ENCODE results near the gene UXS1. TPM values are rescaled to one million over a fixed set of nuclear protein-coding genes. Genes with fewer than 3 reads are reported as not detected.

Gene UXS1
- total RNA-seq, 1 donor from 2014 or later, result 38.0 TPM

GRCh38 chr2:106195456-106195855 is 1.4 kb upstream of the UXS1 start:
- no peaks in the 10 kb centered on the region for H3K36me3 ChIP-seq
- H3K79me2 ChIP-seq (ENCODE audit: low read depth), result peaks cover 34% of the 10 kb centered on the region
- H3K4me1 ChIP-seq, result peaks cover 11% of the 10 kb centered on the region
- H3K9ac ChIP-seq, result no peak overlapping the region
- H4K20me1 ChIP-seq (ENCODE audit: low read depth), result peaks cover 22% of the 10 kb centered on the region
- no peak overlapping the region for H3K27ac Mint-ChIP-seq
- H3K9me3 Mint-ChIP-seq, result peaks cover 2% of the 10 kb centered on the region
- TF ChIP-seq EZH2 (IDR thresholded peaks at IDR 0.05) (no peak), CTCF (IDR thresholded peaks at IDR 0.05) (no peak), EZH2phosphoT487 (IDR thresholded peaks at IDR 0.05) (no peak)
- no peaks in the 10 kb centered on the region for H3K36me3 Mint-ChIP-seq
- H3F3A ChIP-seq (ENCODE audit: low read depth), result no peaks in the 10 kb centered on the region
- H3K4me2 ChIP-seq, result peak overlapping the region; percentile 81
- H3K9me3 ChIP-seq (ENCODE audit: low read depth), result no peaks in the 10 kb centered on the region
- no peak for DNase-seq (ENCODE audit: low spot score)
- peaks cover 4% of the 10 kb centered on the region for H3K27me3 Mint-ChIP-seq (ENCODE audit: insufficient read depth, low read depth)
- H3K27me3 ChIP-seq, result peaks cover 4% of the 10 kb centered on the region
- no peak overlapping the region for H3K27ac ChIP-seq
- no peak overlapping the region for H3K4me3 ChIP-seq
- H3K4me1 Mint-ChIP-seq, result peaks cover 31% of the 10 kb centered on the region
- H3K4me3 Mint-ChIP-seq, result peak overlapping the region; percentile 87
- H2AFZ ChIP-seq (replicated peaks), result no peak overlapping the region

DNA sequence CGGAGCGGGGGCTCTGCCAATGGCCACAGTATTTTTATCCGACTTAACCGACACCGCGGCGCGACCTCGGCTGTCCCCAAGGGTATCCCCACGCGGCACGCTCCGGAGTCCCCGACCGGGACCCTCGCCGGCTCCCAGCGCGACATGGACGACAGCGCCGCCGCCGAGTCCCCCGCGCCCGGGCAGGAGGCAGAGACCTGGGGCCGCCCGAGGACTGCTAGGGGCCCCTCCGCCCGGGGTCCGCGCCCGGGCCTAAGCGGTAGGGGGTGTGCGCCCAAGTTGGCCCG is 468 bp downstream of the UXS1 start:
- peak; percentile 47 for DNase-seq (ENCODE audit: low spot score)
- Histone ChIP-seq H3K9me3 (ENCODE audit: low read depth) (no peaks in the 10 kb centered on the region), H3K36me3 (no peaks in the 10 kb centered on the region), H3K27me3 (peaks cover 4% of the 10 kb centered on the region), H3K9ac (peak overlapping the region; percentile 54), H3K4me3 (peak overlapping the region; percentile 99), H3K79me2 (ENCODE audit: low read depth) (peaks cover 52% of the 10 kb centered on the region), H3K27ac (no peak overlapping the region), H3K4me2 (peak overlapping the region; percentile 98), H2AFZ (replicated peaks) (peak overlapping the region; percentile 79), H3F3A (ENCODE audit: low read depth) (no peaks in the 10 kb centered on the region), H3K4me1 (peaks cover 11% of the 10 kb centered on the region), H4K20me1 (ENCODE audit: low read depth) (peaks cover 29% of the 10 kb centered on the region)
- Mint-ChIP-seq H3K36me3 (peaks cover 15% of the 10 kb centered on the region), H3K27ac (no peak overlapping the region), H3K4me1 (peaks cover 31% of the 10 kb centered on the region), H3K27me3 (ENCODE audit: insufficient read depth, low read depth) (peaks cover 4% of the 10 kb centered on the region), H3K9me3 (peaks cover 4% of the 10 kb centered on the region), H3K4me3 (peak overlapping the region; percentile 87)
- no peak for TF ChIP-seq EZH2phosphoT487 (IDR thresholded peaks at IDR 0.05)
- peak; percentile 13 for TF ChIP-seq CTCF (IDR thresholded peaks at IDR 0.05)
- TF ChIP-seq EZH2 (IDR thresholded peaks at IDR 0.05), result no peak

- Mint-ChIP-seq H3K36me3 (peaks cover 20% of the 10 kb centered on the region), H3K9me3 (peaks cover 7% of the 10 kb centered on the region), H3K27me3 (ENCODE audit: insufficient read depth, low read depth) (peaks cover 4% of the 10 kb centered on the region), H3K4me3 (peak overlapping the region; percentile 87), H3K4me1 (peaks cover 31% of the 10 kb centered on the region), H3K27ac (no peak overlapping the region)
- H3K36me3 ChIP-seq, result no peaks in the 10 kb centered on the region
- peak overlapping the region; percentile 99 for H3K4me3 ChIP-seq
- H3K9me3 ChIP-seq (ENCODE audit: low read depth), result no peaks in the 10 kb centered on the region
- H3F3A ChIP-seq (ENCODE audit: low read depth), result no peaks in the 10 kb centered on the region
- H3K9ac ChIP-seq, result peak overlapping the region; percentile 54
- H4K20me1 ChIP-seq (ENCODE audit: low read depth), result peaks cover 35% of the 10 kb centered on the region
- H2AFZ ChIP-seq (replicated peaks), result peak overlapping the region; percentile 79
- H3K27ac ChIP-seq, result no peak overlapping the region
- TF ChIP-seq EZH2 (IDR thresholded peaks at IDR 0.05) (no peak), EZH2phosphoT487 (IDR thresholded peaks at IDR 0.05) (no peak), CTCF (IDR thresholded peaks at IDR 0.05) (no peak)
- H3K4me2 ChIP-seq, result peak overlapping the region; percentile 98
- H3K4me1 ChIP-seq, result peaks cover 11% of the 10 kb centered on the region
- DNase-seq (ENCODE audit: low spot score), result peak; percentile 78
- peaks cover 4% of the 10 kb centered on the region for H3K27me3 ChIP-seq
- H3K79me2 ChIP-seq (ENCODE audit: low read depth), result peaks cover 58% of the 10 kb centered on the region
These were observed 1.1 kb downstream of the UXS1 start for GRCh38 chr2:106192752-106193689.

All from neural progenitor cell (in vitro differentiated cells).